Measurements from ENCODE around the gene CCDC192.
"Not testable (repeated sequence)": the region's sequence is repeated elsewhere in the genome, so short reads cannot be mapped to it uniquely, and the experiment has no call there.

The CCDC192 gene

GRCh38 chr5:127700237-127700766, 2.9 kb upstream of the CCDC192 start:
- DNase-seq: no peak

GRCh38 chr5:127702434-127702833, 757 bp upstream of the CCDC192 start:
- no peak for DNase-seq

- no peak for DNase-seq
Measured at GRCh38 chr5:127705120-127705892, 2.1 kb downstream of the CCDC192 start.

- no peak for DNase-seq
Measured at GRCh38 chr5:127706691-127707090, 3.5 kb downstream of the CCDC192 start.

GRCh38 chr5:127707209-127707608, 4.0 kb downstream of the CCDC192 start:
- DNase-seq: no peak

- DNase-seq: not testable (repeated sequence)
Measured at GRCh38 chr5:127713083-127713482, 9.9 kb downstream of the CCDC192 start.

GRCh38 chr5:127718181-127718580, 15.0 kb downstream of the CCDC192 start:
- DNase-seq: no peak

- DNase-seq: no peak
Measured at GRCh38 chr5:127723571-127723970, 20.4 kb downstream of the CCDC192 start.

- no peak for DNase-seq
Measured at GRCh38 chr5:127725673-127726072, 22.5 kb downstream of the CCDC192 start.

GRCh38 chr5:127732963-127733362, 29.8 kb downstream of the CCDC192 start:
- DNase-seq: no peak

GRCh38 chr5:127739348-127739747, 36.2 kb downstream of the CCDC192 start:
- DNase-seq: not testable (repeated sequence)

GRCh38 chr5:127739807-127740384, 36.7 kb downstream of the CCDC192 start:
- DNase-seq: no peak

GRCh38 chr5:127741412-127741811, 38.2 kb downstream of the CCDC192 start:
- DNase-seq: no peak

- DNase-seq: no peak
Measured at GRCh38 chr5:127744241-127744640, 41.0 kb downstream of the CCDC192 start.

- DNase-seq: peak; percentile 22
Measured at GRCh38 chr5:127746756-127747155, 43.6 kb downstream of the CCDC192 start.

- not testable (repeated sequence) for DNase-seq
Measured at GRCh38 chr5:127752503-127753265, 49.5 kb downstream of the CCDC192 start.

GRCh38 chr5:127754259-127754658, 51.1 kb downstream of the CCDC192 start:
- no peak for DNase-seq

GRCh38 chr5:127754706-127755105, 51.5 kb downstream of the CCDC192 start:
- no peak for DNase-seq

- DNase-seq: peak; percentile 83
Measured at GRCh38 chr5:127757576-127757975, 54.4 kb downstream of the CCDC192 start.

GRCh38 chr5:127758766-127759283, 55.6 kb downstream of the CCDC192 start:
- no peak for DNase-seq

- DNase-seq: no peak
Measured at GRCh38 chr5:127761869-127762268, 58.7 kb downstream of the CCDC192 start.

- DNase-seq: no peak
Measured at GRCh38 chr5:127762412-127762811, 59.2 kb downstream of the CCDC192 start.

- no peak for DNase-seq
Measured at GRCh38 chr5:127766676-127767335, 63.6 kb downstream of the CCDC192 start.

Measured in NCI-H82 (cell line).